NT2/D1 (cell line): Measurements from ENCODE around the gene DDOST.

Experiments
- SUZ12 ChIP-seq: IDR thresholded peaks from 2 replicates; pipeline ENCODE4 v1.6.1; 2011; ENCODE audit not compliant: insufficient read length, insufficient read depth; ENCODE audit errors: extremely low read depth
- YY1 ChIP-seq: IDR thresholded peaks from 2 replicates; pipeline ENCODE4 v1.6.1; 2011; ENCODE audit not compliant: insufficient read length, insufficient read depth
- ZNF274 ChIP-seq: IDR thresholded peaks from 2 replicates; pipeline ENCODE4 v1.6.1; 2011; ENCODE audit warnings: mild to moderate bottlenecking, low read depth, low read length

DNA sequence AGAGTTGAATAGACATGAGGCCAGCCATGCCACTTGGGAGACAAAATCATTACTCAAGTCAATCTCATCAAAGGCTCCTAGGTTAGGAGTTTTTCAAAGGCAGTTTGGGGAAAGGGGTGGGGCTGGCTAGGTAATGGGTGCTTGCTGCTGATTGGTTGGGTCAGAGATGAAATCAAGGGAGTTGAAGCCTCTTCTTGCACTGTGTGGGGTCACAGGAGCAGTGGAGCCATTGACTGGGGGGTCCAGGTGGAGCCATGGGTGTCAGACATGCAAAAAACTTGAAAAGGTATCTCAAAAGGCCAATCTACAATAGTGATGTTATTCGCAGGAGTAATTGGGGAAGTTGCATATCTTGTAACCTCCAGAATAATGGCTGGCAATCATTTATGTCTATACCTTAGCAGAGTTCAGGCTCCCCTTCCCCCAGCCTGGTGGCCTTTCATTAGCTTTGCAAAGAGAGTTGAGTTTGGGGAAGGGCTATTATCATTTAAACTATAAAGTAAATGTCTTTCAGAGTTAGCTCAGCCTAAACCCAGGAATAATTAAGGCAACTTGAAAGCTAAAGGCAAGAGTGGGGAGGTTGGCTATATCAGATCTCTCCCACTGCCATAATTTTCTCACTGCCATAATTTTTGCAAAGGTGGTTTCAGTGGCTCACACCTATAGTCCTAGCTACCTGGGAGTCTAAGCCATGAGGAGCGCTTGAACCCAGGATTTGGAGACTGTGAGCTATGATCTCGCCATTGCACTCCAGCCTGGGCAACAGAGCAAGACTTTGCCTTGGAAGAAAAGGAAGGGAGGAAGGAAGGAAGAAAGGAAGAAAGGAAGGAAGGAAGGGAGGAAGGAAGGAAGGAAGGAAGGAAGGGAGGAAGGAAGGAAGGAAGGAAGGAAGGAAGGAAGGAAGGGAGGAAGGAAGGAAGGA lies 35.7 kb downstream of the DDOST start:
- TF ChIP-seq SUZ12 (no peak), YY1 (no peak), ZNF274 (no peak)
